Measurements from ENCODE around the gene LCN12. TPM values are rescaled to one million over a fixed set of nuclear protein-coding genes. Genes with fewer than 3 reads are reported as not detected.

LCN12 gene
- total and polyA plus RNA-seq, 2 donors (not counting 1 experiment from before 2014, with no cell fraction given) = 0.17 TPM; not detected in 1

DNA sequence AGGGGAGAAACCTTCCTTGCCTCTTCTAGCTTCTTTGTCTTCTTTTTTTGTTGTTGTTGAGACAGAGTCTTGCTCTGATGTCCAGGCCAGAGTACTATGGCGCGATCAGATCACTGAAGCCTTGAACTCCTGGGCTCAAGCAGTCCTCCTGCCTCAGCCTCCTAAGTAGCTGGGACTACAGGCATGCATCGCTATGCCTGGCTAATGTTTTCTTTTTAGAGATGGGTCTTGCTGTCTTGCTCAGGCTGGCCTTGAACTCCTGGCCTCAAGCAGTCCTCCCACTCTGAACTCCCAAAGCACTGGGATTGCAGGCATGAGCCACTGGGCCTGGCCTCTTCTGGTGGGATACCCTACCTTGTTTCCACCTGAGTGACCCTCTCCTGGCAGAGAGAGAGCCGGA lies 36.8 kb downstream of the LCN12 start:
- TF ChIP-seq EZH2 (IDR thresholded peaks at IDR 0.05; ENCODE audit: low read length, missing control alignments) = no peak
- TF ChIP-seq, protein P1, sequence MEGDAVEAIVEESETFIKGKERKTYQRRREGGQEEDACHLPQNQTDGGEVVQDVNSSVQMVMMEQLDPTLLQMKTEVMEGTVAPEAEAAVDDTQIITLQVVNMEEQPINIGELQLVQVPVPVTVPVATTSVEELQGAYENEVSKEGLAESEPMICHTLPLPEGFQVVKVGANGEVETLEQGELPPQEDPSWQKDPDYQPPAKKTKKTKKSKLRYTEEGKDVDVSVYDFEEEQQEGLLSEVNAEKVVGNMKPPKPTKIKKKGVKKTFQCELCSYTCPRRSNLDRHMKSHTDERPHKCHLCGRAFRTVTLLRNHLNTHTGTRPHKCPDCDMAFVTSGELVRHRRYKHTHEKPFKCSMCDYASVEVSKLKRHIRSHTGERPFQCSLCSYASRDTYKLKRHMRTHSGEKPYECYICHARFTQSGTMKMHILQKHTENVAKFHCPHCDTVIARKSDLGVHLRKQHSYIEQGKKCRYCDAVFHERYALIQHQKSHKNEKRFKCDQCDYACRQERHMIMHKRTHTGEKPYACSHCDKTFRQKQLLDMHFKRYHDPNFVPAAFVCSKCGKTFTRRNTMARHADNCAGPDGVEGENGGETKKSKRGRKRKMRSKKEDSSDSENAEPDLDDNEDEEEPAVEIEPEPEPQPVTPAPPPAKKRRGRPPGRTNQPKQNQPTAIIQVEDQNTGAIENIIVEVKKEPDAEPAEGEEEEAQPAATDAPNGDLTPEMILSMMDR (conservative IDR thresholded peaks at IDR 0.05 in 1 of 2, IDR thresholded peaks at IDR 0.05 in 1 of 2; ENCODE audit: low read depth in 1 of 2, low read length in 2 of 2) = no peak
- no peak overlapping the region for H3K4me3 ChIP-seq (replicated peaks in 1 of 4; ENCODE audit: control extremely low read depth in 1 of 4, insufficient read depth in 1 of 4, low read depth in 3 of 4, low read length in 4 of 4)
- H2AFZ ChIP-seq (ENCODE audit: low read length) = no peak overlapping the region
- peaks cover 5% of the 10 kb centered on the region for H3K4me1 ChIP-seq (ENCODE audit: control insufficient read depth, extremely low read depth, insufficient read depth, low read length)
- H3K4me2 ChIP-seq (ENCODE audit: extremely low read depth, insufficient read depth, low read length) = no peak overlapping the region
- no peaks in the 10 kb centered on the region for H3K36me3 ChIP-seq (ENCODE audit: control insufficient read depth, insufficient read depth, low read length)
- no peak overlapping the region for H3K9ac ChIP-seq (ENCODE audit: insufficient read depth, low read length)
- H3K27me3 ChIP-seq (ENCODE audit: control insufficient read depth, insufficient read depth, low read length) = peaks cover 23% of the 10 kb centered on the region
- no peak overlapping the region for H3K27ac ChIP-seq (ENCODE audit: insufficient read depth, low read length)
- no peaks in the 10 kb centered on the region for H3K9me3 ChIP-seq (ENCODE audit: control insufficient read depth, insufficient read depth, low read depth, low read length)
- DNase-seq (ENCODE audit: low read depth in 2 of 2) = no peak
- H3K79me2 ChIP-seq (ENCODE audit: control insufficient read depth, insufficient read depth, low read length) = peaks cover 4% of the 10 kb centered on the region
- no peaks in the 10 kb centered on the region for H4K20me1 ChIP-seq (ENCODE audit: control insufficient read depth, extremely low read depth, insufficient read depth, low read length)

DNA sequence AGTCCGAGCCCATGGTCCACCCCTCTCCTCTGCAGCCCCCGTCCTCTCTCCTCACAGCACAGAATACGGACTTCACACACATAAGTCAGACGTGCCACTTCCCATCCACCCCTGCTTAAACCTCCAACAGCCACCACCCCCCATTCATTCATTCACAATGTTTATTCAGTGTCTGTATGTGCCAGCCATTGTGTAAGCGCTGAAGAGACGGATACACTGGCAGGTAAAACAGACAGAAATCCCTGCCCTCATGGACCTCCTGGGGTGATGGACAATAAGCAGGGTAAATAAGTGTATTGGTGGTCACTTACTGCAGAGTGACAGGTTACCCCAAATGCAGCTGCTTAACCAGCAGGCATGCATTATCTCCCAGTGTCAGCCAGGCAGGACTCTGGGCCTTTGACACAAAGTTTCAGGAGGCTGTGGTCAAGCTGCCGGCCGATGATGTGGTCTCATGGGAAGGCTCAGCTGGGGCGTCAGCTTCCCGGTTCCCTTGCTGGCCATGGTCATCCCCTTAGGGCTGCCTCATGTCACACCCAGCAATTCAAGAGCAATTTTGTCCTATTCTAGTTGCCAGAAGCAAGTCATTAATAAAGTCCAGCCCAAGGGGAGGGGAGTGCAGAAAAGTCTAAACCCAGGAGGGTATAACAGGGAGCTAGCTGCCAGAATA lies 38.3 kb downstream of the LCN12 start:
- peaks cover 2% of the 10 kb centered on the region for H3K36me3 ChIP-seq (ENCODE audit: control insufficient read depth, insufficient read depth, low read length)
- H3K79me2 ChIP-seq (ENCODE audit: control insufficient read depth, insufficient read depth, low read length) = peaks cover 4% of the 10 kb centered on the region
- H3K4me2 ChIP-seq (ENCODE audit: extremely low read depth, insufficient read depth, low read length) = no peak overlapping the region
- no peak overlapping the region for H3K4me3 ChIP-seq (replicated peaks in 1 of 4; ENCODE audit: control extremely low read depth in 1 of 4, insufficient read depth in 1 of 4, low read depth in 3 of 4, low read length in 4 of 4)
- H3K27ac ChIP-seq (ENCODE audit: insufficient read depth, low read length) = no peak overlapping the region
- no peak for DNase-seq (ENCODE audit: low read depth in 2 of 2)
- H2AFZ ChIP-seq (ENCODE audit: low read length) = no peak overlapping the region
- H4K20me1 ChIP-seq (ENCODE audit: control insufficient read depth, extremely low read depth, insufficient read depth, low read length) = no peaks in the 10 kb centered on the region
- H3K9me3 ChIP-seq (ENCODE audit: control insufficient read depth, insufficient read depth, low read depth, low read length) = no peaks in the 10 kb centered on the region
- TF ChIP-seq EZH2 (IDR thresholded peaks at IDR 0.05; ENCODE audit: low read length, missing control alignments) = no peak
- TF ChIP-seq, protein P1 (conservative IDR thresholded peaks at IDR 0.05 in 1 of 2, IDR thresholded peaks at IDR 0.05 in 1 of 2; ENCODE audit: low read depth in 1 of 2, low read length in 2 of 2) = no peak
- H3K4me1 ChIP-seq (ENCODE audit: control insufficient read depth, extremely low read depth, insufficient read depth, low read length) = peaks cover 5% of the 10 kb centered on the region
- H3K9ac ChIP-seq (ENCODE audit: insufficient read depth, low read length) = no peak overlapping the region
- H3K27me3 ChIP-seq (ENCODE audit: control insufficient read depth, insufficient read depth, low read length) = peaks cover 9% of the 10 kb centered on the region

DNA sequence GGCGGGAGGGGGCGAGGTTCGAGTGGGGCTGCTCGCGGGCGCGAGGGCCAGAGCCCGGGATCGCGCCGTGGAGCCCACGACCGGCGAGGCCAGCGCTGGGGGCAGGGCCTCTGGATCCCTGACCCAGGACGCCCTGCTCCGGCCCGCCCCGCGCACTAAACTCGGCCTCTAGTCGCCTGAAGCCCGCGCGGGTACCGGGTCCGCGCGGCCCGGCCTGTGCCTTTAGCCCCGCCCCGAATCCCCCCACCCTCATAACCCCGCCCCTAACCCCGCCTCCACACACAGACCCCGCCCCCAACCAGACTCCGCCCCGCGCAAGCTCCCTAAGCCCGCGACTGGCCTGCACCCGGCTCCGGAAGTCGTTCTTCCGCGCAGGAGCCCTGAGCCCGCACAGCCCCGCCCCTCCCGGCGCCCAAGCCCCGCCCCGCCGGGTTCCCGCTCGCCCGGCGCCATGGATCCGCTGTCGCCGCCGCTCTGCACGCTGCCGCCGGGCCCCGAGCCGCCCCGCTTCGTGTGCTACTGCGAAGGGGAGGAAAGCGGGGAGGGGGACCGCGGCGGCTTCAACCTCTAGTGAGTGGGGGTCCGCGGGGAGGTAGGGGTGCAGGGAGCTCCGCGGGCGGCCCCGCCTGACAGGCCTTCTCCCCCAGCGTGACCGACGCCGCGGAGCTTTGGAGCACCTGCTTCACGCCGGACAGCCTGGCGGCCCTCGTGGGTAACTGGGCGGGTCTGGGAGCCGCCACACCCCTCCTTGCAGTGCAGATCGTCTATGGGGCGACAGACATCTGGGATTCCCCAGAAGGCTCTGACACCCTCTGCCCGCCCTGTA lies 40.1 kb downstream of the LCN12 start, which contains the start of gene PAXX:
Gene PAXX, plus strand, starts transcription at position 430 of the 826 bp plus-strand sequence. Its CDS starts 22 bp downstream, at position 452.
- Histone ChIP-seq H3K36me3 (ENCODE audit: control insufficient read depth, insufficient read depth, low read length) (peaks cover 2% of the 10 kb centered on the region), H3K27ac (ENCODE audit: insufficient read depth, low read length) (peak within 1 kb of the TSS; percentile 47), H3K9me3 (ENCODE audit: control insufficient read depth, insufficient read depth, low read depth, low read length) (no peaks in the 10 kb centered on the region), H3K4me1 (ENCODE audit: control insufficient read depth, extremely low read depth, insufficient read depth, low read length) (peaks cover 8% of the 10 kb centered on the region), H3K79me2 (ENCODE audit: control insufficient read depth, insufficient read depth, low read length) (peaks cover 4% of the 10 kb centered on the region), H3K9ac (ENCODE audit: insufficient read depth, low read length) (peak within 1 kb of the TSS; percentile 40), H3K27me3 (ENCODE audit: control insufficient read depth, insufficient read depth, low read length) (peaks cover 6% of the 10 kb centered on the region), H4K20me1 (ENCODE audit: control insufficient read depth, extremely low read depth, insufficient read depth, low read length) (no peaks in the 10 kb centered on the region), H3K4me3 (replicated peaks in 1 of 4; ENCODE audit: control extremely low read depth in 1 of 4, insufficient read depth in 1 of 4, low read depth in 3 of 4, low read length in 4 of 4) (peak within 1 kb of the TSS; percentile 68 to 84 (median 74)), H2AFZ (ENCODE audit: low read length) (peak within 1 kb of the TSS; percentile 67), H3K4me2 (ENCODE audit: extremely low read depth, insufficient read depth, low read length) (peak within 1 kb of the TSS; percentile 92)
- peak; percentile 83 to 88 for DNase-seq (ENCODE audit: low read depth in 2 of 2)
- TF ChIP-seq, protein P1 (conservative IDR thresholded peaks at IDR 0.05 in 1 of 2, IDR thresholded peaks at IDR 0.05 in 1 of 2; ENCODE audit: low read depth in 1 of 2, low read length in 2 of 2) = no peak
- no peak for TF ChIP-seq EZH2 (IDR thresholded peaks at IDR 0.05; ENCODE audit: low read length, missing control alignments)
